GM18511 (cell line): ENCODE data around the gene PNPLA2.

ENCODE experiments used
- ATAC-seq: cut with Tn5 transposase; IDR thresholded peaks from one replicate; pipeline ENCODE4 v1.9.1; 2021; ENCODE audit warnings: mild to moderate bottlenecking, moderate library complexity; ENCODE audit not compliant: unreplicated experiment

Gene PNPLA2

DNA sequence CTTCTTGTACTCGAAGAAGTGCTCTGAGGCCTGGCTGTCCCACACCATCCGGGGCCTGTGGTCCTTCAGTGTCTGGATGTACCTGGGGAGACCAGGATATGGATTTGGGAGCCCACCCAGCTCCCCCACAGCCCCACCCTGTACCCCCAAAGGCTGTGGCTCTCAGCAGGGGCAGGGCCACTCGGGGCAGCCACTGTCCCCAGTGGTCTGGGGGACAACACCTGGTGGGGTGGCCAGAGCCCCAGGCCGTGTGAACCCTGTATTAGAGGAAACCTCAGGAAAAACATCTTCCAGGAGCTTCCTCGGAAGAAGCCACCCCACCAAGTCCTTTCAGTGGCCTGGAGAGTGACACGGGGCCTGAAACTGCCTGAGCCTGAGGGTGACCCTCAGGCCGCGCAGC lies 51.7 kb downstream of the PNPLA2 start:
- no peak for ATAC-seq

DNA sequence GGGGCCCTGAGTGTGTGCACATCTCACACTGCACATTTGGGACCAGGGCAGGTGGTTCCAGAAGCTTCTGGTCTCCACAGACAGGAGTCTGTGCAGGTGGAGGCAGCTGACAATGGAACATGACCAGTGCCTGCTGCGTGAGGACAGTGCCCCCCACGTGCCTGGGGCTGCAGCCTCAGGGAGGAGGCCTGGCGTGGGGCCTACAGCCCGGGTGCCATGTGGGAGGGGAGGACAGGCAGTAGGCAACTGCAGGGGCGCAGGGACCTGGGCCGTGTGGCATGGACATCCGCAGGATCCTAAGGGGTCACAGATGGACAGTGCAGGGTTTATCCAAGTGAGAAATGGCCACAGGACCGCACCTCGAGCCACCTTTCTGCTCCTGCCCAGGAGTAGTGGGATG lies 52.8 kb downstream of the PNPLA2 start:
- no peak for ATAC-seq

DNA sequence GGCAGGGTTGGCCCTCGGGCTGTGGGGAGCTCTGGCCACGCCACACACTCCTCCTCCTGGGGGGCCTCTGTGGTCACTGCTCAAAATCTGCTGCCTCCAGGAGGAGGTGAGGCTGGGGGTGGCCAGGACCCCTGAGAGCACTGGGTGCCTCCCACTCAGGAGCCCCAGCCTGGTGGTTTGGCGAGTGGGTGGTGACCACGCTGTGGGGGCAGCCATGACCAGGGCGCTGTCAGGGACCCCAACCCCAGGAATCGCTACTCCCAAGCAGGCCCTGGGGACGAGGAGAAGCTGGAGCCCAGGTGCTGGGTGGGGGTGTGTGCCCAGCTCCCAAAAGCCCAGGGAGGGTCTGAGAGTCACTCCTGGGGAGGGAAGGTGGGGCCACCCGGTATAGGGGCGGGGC lies 54.1 kb downstream of the PNPLA2 start:
- ATAC-seq: no peak

DNA sequence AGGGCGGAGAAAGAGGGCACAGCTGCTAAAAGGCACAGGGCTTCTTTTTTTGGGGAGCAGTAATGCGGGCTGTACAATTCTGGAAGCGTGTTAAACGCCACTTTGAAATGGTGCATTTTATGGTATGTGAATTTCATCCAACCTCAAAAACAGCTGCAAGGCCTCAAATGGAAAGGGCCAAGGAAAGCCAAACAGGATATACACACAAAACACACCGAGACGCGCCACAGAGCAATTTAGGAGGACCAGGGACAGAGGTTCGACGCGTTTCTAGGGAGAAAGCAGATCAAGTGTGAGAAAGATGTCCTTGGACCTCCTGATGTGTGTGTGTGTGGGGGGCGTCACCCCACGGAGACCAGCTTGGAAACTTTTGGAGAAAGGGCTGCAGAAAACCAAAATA lies 55.0 kb downstream of the PNPLA2 start:
- no peak for ATAC-seq
